Stimulated activated CD4-positive, alpha-beta T cell treated with anti-CD3 and anti-CD28 coated beads, Interleukin-2, amount 100 ng/mL, for 4 hours (primary cell): Measurements from ENCODE around the gene RRBP1.
A peak's percentile ranks its signal among the peaks of the same experiment; 100 is the strongest.

Experiments used
- DNase-seq: peaks from one replicate; pipeline ENCODE4 v3.0.0-alpha.2; 2020; ENCODE audit warnings: low read depth

The RRBP1 gene

GRCh38 chr20:17682103-17682888 lies at the start of gene RRBP1:
TSS of gene RRBP1 (minus strand) at chr20:17682242. CDS start at chr20:17660507, 21,735 bp downstream.
- DNase-seq, result peak; percentile 93

GRCh38 chr20:17731233-17731632 lies 49.2 kb upstream of the RRBP1 start:
- DNase-seq, result no peak

- no peak for DNase-seq
Observed at GRCh38 chr20:17730071-17730470, 48.0 kb upstream of the RRBP1 start.

- no peak for DNase-seq
Observed at GRCh38 chr20:17728074-17728473, 46.0 kb upstream of the RRBP1 start.

GRCh38 chr20:17727351-17727750 lies 45.3 kb upstream of the RRBP1 start:
- DNase-seq, result no peak

GRCh38 chr20:17726902-17727301 lies 44.9 kb upstream of the RRBP1 start:
- no peak for DNase-seq

- no peak for DNase-seq
Observed at GRCh38 chr20:17725094-17725835, 43.2 kb upstream of the RRBP1 start.

- DNase-seq, result no peak
Observed at GRCh38 chr20:17723301-17723691, 41.3 kb upstream of the RRBP1 start.

- no peak for DNase-seq
Observed at GRCh38 chr20:17722493-17723300, 40.7 kb upstream of the RRBP1 start.

GRCh38 chr20:17721802-17722486 lies 39.9 kb upstream of the RRBP1 start:
- no peak for DNase-seq

GRCh38 chr20:17720755-17721154 lies 38.7 kb upstream of the RRBP1 start:
- no peak for DNase-seq

- no peak for DNase-seq
Observed at GRCh38 chr20:17716331-17716730, 34.3 kb upstream of the RRBP1 start.

- no peak for DNase-seq
Observed at GRCh38 chr20:17715075-17715474, 33.0 kb upstream of the RRBP1 start.

- DNase-seq, result no peak
Observed at GRCh38 chr20:17714597-17714996, 32.6 kb upstream of the RRBP1 start.

- DNase-seq, result no peak
Observed at GRCh38 chr20:17712708-17713107, 30.7 kb upstream of the RRBP1 start.

- no peak for DNase-seq
Observed at GRCh38 chr20:17712201-17712600, 30.2 kb upstream of the RRBP1 start.

- DNase-seq, result no peak
Observed at GRCh38 chr20:17711267-17711627, 29.2 kb upstream of the RRBP1 start.

- DNase-seq, result no peak
Observed at GRCh38 chr20:17710379-17711266, 28.6 kb upstream of the RRBP1 start.

GRCh38 chr20:17709361-17710293 lies 27.6 kb upstream of the RRBP1 start:
- DNase-seq, result no peak
